IMR-90 (cell line): ENCODE results near the gene COL23A1.

Experiments used
- BHLHE40 ChIP-seq: fragments of 150-350 bp; IDR thresholded peaks from 2 replicates; pipeline ENCODE4 v1.6.1; 2016; ENCODE audit warnings: mild to moderate bottlenecking, low read depth, low read length
- CEBPB ChIP-seq: IDR thresholded peaks from 2 replicates; pipeline ENCODE4 v1.6.1; 2012; ENCODE audit warnings: low read depth, low read length, improper control_type of control experiment
- CHD1 ChIP-seq: IDR thresholded peaks from 2 replicates; pipeline ENCODE4 v1.6.1; 2012; ENCODE audit warnings: low read depth, low read length, improper control_type of control experiment
- CTCF ChIP-seq: conservative IDR thresholded peaks from 2 replicates; pipeline ENCODE4 v1.5.1; 2012; ENCODE audit warnings: mild to moderate bottlenecking, low read depth, low read length, improper control_type of control experiment
- ELK1 ChIP-seq: fragments of 150-350 bp; IDR thresholded peaks from 2 replicates; pipeline ENCODE4 v1.6.1; 2016; ENCODE audit warnings: low read depth, mild to moderate bottlenecking, low read length, moderate library complexity, borderline replicate concordance
- FOS ChIP-seq: fragments of 150-350 bp; IDR thresholded peaks from 2 replicates; pipeline ENCODE4 v1.6.1; 2016; ENCODE audit warnings: low read depth, low read length
- MAZ ChIP-seq: IDR thresholded peaks from 2 replicates; pipeline ENCODE4 v1.6.1; 2012; ENCODE audit warnings: low read depth, mild to moderate bottlenecking, low read length, improper control_type of control experiment, moderate library complexity, borderline replicate concordance
- MXI1 ChIP-seq: IDR thresholded peaks from 2 replicates; pipeline ENCODE4 v1.6.1; 2012; ENCODE audit warnings: low read depth, mild to moderate bottlenecking, low read length, moderate library complexity, borderline replicate concordance
- POLR2A ChIP-seq: IDR thresholded peaks from 2 replicates; pipeline ENCODE4 v1.6.1; 2012; ENCODE audit warnings: mild to moderate bottlenecking, low read depth, low read length
- RCOR1 ChIP-seq: IDR thresholded peaks from 2 replicates; pipeline ENCODE4 v1.6.1; 2012; ENCODE audit warnings: mild to moderate bottlenecking, low read length, improper control_type of control experiment; ENCODE audit not compliant: insufficient replicate concordance
- USF2 ChIP-seq: fragments of 150-350 bp; IDR thresholded peaks from 2 replicates; pipeline ENCODE4 v1.6.1; 2017; ENCODE audit warnings: mild to moderate bottlenecking, antibody characterized with exemption, low read length, low read depth

GRCh38 chr5:178421128-178421527 lies 169.1 kb downstream of the COL23A1 start:
- TF ChIP-seq BHLHE40 (no peak), ELK1 (no peak), CTCF (no peak), POLR2A (no peak), RCOR1 (no peak), FOS (no peak), MAZ (no peak), CEBPB (no peak), MXI1 (no peak), CHD1 (no peak), USF2 (no peak)
